ENCODE measurements around the gene PLAU. TPM values are rescaled to one million over a fixed set of nuclear protein-coding genes. Genes with fewer than 3 reads are reported as not detected.

The PLAU gene
- total RNA-seq, 4 donors from 2014 or later: 6.4 to 11.2 (median 9.9) TPM

- TF ChIP-seq CTCF (IDR thresholded peaks at IDR 0.05; ENCODE audit: low read depth): no peak
Observed at GRCh38 chr10:73893426-73893825, 17.5 kb upstream of the PLAU start.

GRCh38 chr10:73894245-73894971 lies 16.5 kb upstream of the PLAU start:
- no peak for TF ChIP-seq CTCF (IDR thresholded peaks at IDR 0.05; ENCODE audit: low read depth)

- TF ChIP-seq CTCF (IDR thresholded peaks at IDR 0.05; ENCODE audit: low read depth): no peak
Observed at GRCh38 chr10:73897693-73898092, 13.2 kb upstream of the PLAU start.

- no peak for TF ChIP-seq CTCF (IDR thresholded peaks at IDR 0.05; ENCODE audit: low read depth)
Observed at GRCh38 chr10:73898730-73899410, 12.1 kb upstream of the PLAU start.

- no peak for TF ChIP-seq CTCF (IDR thresholded peaks at IDR 0.05; ENCODE audit: low read depth)
Observed at GRCh38 chr10:73899423-73899822, 11.5 kb upstream of the PLAU start.

GRCh38 chr10:73900064-73900463 lies 10.9 kb upstream of the PLAU start:
- TF ChIP-seq CTCF (IDR thresholded peaks at IDR 0.05; ENCODE audit: low read depth): no peak

- TF ChIP-seq CTCF (IDR thresholded peaks at IDR 0.05; ENCODE audit: low read depth): no peak
Observed at GRCh38 chr10:73901261-73901660, 9.7 kb upstream of the PLAU start.

All from subcutaneous adipose tissue (tissue), 4 donors.